ENCODE data around the gene TMEM150B.

DNA sequence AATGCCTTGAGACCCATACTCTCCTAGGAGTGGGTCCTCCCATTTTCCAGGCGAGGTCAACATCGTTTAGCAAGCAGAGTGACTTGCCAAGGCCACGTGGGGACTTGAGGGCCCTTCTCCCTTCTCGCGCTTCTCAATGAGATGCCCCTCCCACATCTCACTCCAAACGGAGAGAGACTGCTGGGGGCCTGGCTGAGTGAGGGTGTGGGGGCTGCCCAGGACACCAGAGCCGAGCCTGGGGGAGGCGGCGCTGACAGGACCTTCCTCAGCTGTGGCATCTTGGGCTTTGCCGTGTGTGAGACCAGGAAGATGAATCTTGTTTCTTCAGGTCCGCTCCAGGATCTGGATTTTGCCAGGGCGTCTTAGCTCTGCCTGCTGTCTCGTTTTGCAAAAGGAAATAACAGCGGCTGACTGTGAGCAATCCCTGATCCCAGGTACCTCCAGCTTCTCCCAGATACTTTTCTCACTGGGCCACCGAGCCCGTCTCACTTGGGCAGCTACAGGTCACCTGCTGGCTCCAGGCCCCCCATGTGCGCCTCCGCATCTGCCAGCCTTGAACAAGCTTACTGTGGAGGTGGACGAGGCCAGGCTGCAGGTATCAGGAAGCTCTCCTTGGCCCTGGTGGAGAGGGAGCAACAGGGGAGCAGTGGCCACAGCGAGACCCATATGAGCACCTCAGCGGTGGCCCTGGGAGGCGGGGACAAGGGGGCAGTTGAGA is 23.3 kb upstream of the TMEM150B start:
- TF ChIP-seq, protein P1, sequence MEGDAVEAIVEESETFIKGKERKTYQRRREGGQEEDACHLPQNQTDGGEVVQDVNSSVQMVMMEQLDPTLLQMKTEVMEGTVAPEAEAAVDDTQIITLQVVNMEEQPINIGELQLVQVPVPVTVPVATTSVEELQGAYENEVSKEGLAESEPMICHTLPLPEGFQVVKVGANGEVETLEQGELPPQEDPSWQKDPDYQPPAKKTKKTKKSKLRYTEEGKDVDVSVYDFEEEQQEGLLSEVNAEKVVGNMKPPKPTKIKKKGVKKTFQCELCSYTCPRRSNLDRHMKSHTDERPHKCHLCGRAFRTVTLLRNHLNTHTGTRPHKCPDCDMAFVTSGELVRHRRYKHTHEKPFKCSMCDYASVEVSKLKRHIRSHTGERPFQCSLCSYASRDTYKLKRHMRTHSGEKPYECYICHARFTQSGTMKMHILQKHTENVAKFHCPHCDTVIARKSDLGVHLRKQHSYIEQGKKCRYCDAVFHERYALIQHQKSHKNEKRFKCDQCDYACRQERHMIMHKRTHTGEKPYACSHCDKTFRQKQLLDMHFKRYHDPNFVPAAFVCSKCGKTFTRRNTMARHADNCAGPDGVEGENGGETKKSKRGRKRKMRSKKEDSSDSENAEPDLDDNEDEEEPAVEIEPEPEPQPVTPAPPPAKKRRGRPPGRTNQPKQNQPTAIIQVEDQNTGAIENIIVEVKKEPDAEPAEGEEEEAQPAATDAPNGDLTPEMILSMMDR (IDR thresholded peaks at IDR 0.05) = no peak
- TF ChIP-seq EP300 (IDR thresholded peaks at IDR 0.05) (no peak), POLR2AphosphoS5 (IDR thresholded peaks at IDR 0.05) (no peak), POLR2A (IDR thresholded peaks at IDR 0.05) (no peak)
